Lower leg skin (tissue), 3 donors: Measurements from ENCODE around the gene ACOX3.

Experiments used
- POLR2A ChIP-seq, 2 donors: fragments of 450-650 bp; IDR thresholded peaks; one replicate each; pipeline ENCODE4 v1.6.1; 2016 to 2017; ENCODE audit warnings: antibody characterized with exemption in 2 of 2, mild to moderate bottlenecking in 1 of 2, moderate library complexity in 1 of 2
- TF ChIP-seq, protein P1 (sequence below), 3 donors: fragments of 450-650 bp; IDR thresholded peaks; one replicate each; pipeline ENCODE4 v1.5.1; 2016; ENCODE audit warnings: antibody characterized with exemption in 3 of 3, mild to moderate bottlenecking in 3 of 3, moderate library complexity in 2 of 3

DNA sequence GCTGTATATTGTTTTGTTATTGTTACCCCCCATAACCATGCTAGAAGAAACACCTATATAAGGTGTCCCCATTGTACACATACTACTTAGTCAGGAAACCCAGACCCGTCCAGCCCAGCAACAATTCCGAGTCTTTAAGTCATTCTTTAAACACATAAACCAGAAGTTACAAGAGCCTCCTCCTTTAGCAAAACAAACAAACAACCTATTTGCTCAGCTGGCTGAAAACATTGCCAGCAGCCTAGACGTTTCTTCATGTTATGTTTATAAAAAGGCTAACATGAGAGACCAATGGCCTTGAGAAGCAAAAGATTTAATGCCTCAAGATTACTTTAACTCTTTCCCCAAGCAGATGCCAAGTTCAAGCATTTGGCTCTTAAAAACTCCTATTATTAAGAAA lies 1.4 kb downstream of the ACOX3 start:
- TF ChIP-seq POLR2A (IDR thresholded peaks at IDR 0.05) = no peak
- TF ChIP-seq, protein P1, sequence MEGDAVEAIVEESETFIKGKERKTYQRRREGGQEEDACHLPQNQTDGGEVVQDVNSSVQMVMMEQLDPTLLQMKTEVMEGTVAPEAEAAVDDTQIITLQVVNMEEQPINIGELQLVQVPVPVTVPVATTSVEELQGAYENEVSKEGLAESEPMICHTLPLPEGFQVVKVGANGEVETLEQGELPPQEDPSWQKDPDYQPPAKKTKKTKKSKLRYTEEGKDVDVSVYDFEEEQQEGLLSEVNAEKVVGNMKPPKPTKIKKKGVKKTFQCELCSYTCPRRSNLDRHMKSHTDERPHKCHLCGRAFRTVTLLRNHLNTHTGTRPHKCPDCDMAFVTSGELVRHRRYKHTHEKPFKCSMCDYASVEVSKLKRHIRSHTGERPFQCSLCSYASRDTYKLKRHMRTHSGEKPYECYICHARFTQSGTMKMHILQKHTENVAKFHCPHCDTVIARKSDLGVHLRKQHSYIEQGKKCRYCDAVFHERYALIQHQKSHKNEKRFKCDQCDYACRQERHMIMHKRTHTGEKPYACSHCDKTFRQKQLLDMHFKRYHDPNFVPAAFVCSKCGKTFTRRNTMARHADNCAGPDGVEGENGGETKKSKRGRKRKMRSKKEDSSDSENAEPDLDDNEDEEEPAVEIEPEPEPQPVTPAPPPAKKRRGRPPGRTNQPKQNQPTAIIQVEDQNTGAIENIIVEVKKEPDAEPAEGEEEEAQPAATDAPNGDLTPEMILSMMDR (IDR thresholded peaks at IDR 0.05) = no peak
